Mesodermal cell (in vitro differentiated cells): Measurements from ENCODE around the gene ATL1. TPM values are rescaled to one million over a fixed set of nuclear protein-coding genes. Genes with fewer than 3 reads are reported as not detected.
A peak's percentile ranks its signal among the peaks of the same experiment; 100 is the strongest.

Experiments used
- H3K27ac ChIP-seq: 2 replicates; pipeline ENCODE4 v1.7.0; 2013; ENCODE audit warnings: mild to moderate bottlenecking, low read depth, low read length, moderate library complexity; ENCODE audit not compliant: severe bottlenecking
- H3K36me3 ChIP-seq: 2 replicates; pipeline ENCODE4 v1.7.1; 2013; ENCODE audit warnings: mild to moderate bottlenecking, low read length, moderate library complexity; ENCODE audit not compliant: control insufficient read depth, insufficient read depth
- H3K4me1 ChIP-seq: one replicate; pipeline ENCODE4 v1.7.1; 2013; ENCODE audit warnings: mild to moderate bottlenecking, low read length; ENCODE audit not compliant: insufficient read depth, control insufficient read depth, poor library complexity, severe bottlenecking
- H3K4me3 ChIP-seq: 2 replicates; pipeline ENCODE4 v1.7.0; 2013; ENCODE audit warnings: low read length, control low read depth, mild to moderate bottlenecking; ENCODE audit not compliant: insufficient read depth, poor library complexity, severe bottlenecking; ENCODE audit errors: extremely low read depth
- H3K9me3 ChIP-seq: 2 replicates; pipeline ENCODE4 v1.7.1; 2013; ENCODE audit warnings: mild to moderate bottlenecking, low read length, moderate library complexity; ENCODE audit not compliant: control insufficient read depth
- WGBS, 2 experiments: methylation state at CpG; one replicate each; pipeline ENCODE4 v1.1.5; 2013; ENCODE audit warnings: missing lambda C conversion rate in 2 of 2; ENCODE audit not compliant: insufficient coverage in 2 of 2; 5-methylcytosine and 5-hydroxymethylcytosine counted together
- polyA plus RNA-seq, 2 experiments: library from polyadenylated mRNA; stranded (reverse); fragments of 50-300 nt; gene quantifications; one replicate each; pipeline ENCODE4 v1.2.3, GENCODE V29; 2013

The ATL1 gene
- 2.1 TPM for polyA plus RNA-seq (2013, experiment 1 of 2)
- 1.7 TPM for polyA plus RNA-seq (2013, experiment 2 of 2)

DNA sequence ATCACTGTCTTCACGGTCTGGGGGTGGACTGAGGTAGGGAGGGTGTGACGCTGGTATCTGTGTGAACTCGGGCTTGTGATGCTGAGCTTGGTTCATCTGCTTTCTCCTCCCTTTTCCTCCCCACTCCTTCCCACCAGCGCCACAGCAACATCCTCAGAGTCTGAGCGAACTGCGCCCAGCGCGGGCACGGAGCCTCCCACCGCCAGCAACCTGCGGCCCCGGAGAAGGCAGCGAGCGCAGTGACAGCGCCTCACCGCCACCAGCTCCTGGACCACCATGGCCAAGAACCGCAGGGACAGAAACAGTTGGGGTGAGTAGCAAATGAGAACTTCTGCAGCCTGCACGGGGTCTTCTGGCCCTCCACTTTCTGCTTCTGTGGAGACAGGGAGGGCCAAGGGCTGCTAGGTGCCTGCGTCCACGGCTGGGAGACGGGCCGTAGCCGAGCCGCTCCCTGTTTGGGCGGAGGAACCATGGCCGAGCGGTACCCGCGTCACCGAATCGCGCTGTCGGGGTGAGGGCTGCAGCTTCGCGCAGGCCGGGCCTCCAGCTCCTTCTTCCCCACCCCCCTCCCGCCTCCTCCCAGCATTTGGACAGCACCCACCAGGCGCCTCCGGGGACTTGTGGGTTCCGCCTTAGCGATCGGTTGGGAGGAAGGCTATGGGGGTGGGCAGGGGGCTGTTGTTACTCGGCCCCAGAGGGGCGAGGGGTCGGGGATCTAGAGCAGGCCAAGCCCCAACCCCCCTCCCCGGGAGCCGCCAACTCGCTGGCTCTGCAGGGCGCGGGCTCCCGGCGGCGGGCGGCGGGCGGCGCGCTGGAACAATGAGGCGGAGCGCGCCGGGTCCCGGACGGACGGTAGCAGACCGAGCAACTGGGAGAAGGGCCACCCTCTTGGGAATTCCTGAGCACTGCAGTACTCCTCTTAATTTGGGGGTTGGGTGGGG lies at the start of gene ATL1:
ATL1 (plus strand) TSS at position 156 of the 941 bp plus-strand sequence; CDS start at position 277, 121 bp downstream.
- WGBS, 2 experiments: 0% methylated on average over 35 to 44 of the region's 66 CpGs
- no peaks in the 10 kb centered on the region for H3K4me1 ChIP-seq
- H3K36me3 ChIP-seq: no peaks in the 10 kb centered on the region
- peak within 1 kb of the TSS; percentile 56 for H3K4me3 ChIP-seq
- H3K27ac ChIP-seq: peak within 1 kb of the TSS; percentile 24
- no peaks in the 10 kb centered on the region for H3K9me3 ChIP-seq

- Histone ChIP-seq H3K4me1 (no peaks in the 10 kb centered on the region), H3K9me3 (no peaks in the 10 kb centered on the region), H3K36me3 (peaks cover 5% of the 10 kb centered on the region), H3K27ac (no peak overlapping the region), H3K4me3 (no peak overlapping the region)
- 90 to 100% methylated on average over 2 to 5 of the region's 7 CpGs for WGBS, 2 experiments
These were observed 49.8 kb upstream of the ATL1 start for GRCh38 chr14:50510157-50510556.

DNA sequence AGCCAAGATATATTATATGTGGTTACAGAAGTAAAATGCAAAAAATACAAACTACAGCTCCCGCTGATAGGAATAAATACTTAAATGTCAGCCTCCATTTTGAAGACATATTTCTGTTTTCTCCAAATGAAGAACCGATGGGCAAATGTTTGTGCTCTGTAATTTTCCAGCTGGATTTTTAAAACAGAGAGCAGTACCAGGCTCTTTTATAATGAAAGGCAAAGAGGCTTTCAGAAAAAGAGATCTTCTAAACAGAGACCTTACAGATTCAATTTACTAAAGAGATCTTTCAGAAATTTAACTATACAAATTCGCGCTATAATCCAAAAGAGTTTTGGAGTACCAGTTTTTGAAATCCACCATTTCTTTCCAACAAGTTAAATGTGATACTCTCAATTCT lies 47.5 kb upstream of the ATL1 start:
- Histone ChIP-seq H3K27ac (no peak overlapping the region), H3K4me1 (no peaks in the 10 kb centered on the region), H3K4me3 (no peak overlapping the region), H3K9me3 (no peaks in the 10 kb centered on the region), H3K36me3 (peaks cover 18% of the 10 kb centered on the region)
- 100% methylated on average over 3 to 4 of the region's 4 CpGs for WGBS, 2 experiments

- no peaks in the 10 kb centered on the region for H3K9me3 ChIP-seq
- WGBS, 2 experiments: 100% methylated on average over 1 of the region's 2 CpGs; no CpG with 5 or more reads in 1 of the 2 experiments
- H3K36me3 ChIP-seq: peaks cover 26% of the 10 kb centered on the region
- no peaks in the 10 kb centered on the region for H3K4me1 ChIP-seq
- H3K27ac ChIP-seq: no peak overlapping the region
- no peak overlapping the region for H3K4me3 ChIP-seq
These were observed 43.9 kb upstream of the ATL1 start for GRCh38 chr14:50516091-50516490.

- Histone ChIP-seq H3K4me3 (no peak overlapping the region), H3K36me3 (peaks cover 36% of the 10 kb centered on the region), H3K4me1 (peaks cover 6% of the 10 kb centered on the region), H3K27ac (no peak overlapping the region), H3K9me3 (no peaks in the 10 kb centered on the region)
- WGBS, 2 experiments: 87 to 90% methylated on average over 1 to 2 of the region's 5 CpGs
These were observed 38.8 kb upstream of the ATL1 start for GRCh38 chr14:50520947-50521815.

GRCh38 chr14:50521912-50522341 lies 38.0 kb upstream of the ATL1 start:
- Histone ChIP-seq H3K9me3 (no peaks in the 10 kb centered on the region), H3K4me1 (peaks cover 6% of the 10 kb centered on the region), H3K36me3 (peaks cover 34% of the 10 kb centered on the region), H3K4me3 (no peak overlapping the region), H3K27ac (no peak overlapping the region)
- 100% methylated on average over 1 of the region's 1 CpG; no CpG with 5 or more reads in 1 of the 2 experiments for WGBS, 2 experiments

DNA sequence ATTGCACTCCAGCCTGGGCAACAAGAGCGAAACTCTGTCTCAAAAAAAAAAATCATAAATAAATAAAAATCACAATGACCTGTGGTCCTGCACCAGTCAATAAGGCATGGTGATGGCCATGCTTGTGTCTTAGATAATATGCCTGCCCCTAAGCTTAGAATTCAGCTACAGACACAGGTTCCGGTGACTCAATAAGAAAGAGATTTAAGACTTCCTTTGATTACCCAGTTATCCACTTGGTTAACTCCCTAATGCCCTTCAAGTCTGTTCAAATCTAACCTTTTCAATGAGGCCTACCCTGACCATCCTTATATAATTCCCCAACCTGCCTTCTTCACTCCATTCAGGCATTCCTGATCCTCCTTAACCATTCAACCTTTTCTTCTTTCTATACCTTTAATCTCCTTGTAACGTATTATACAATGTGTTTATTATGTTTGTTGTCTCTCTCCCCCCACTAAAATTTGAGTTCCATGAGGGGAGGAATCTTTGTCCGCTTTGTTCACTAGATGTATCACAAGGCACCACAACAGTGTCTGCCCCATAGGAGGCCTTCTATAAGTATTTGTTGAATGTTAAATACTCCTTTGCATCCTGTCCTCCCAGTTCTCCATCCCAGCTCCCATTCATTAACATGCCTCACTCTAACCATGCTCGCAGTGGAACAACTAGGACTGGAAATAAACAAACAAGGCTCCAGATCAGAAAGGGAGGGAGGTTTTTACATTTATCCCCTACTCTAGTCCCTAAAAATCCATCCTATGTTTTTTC lies 36.5 kb upstream of the ATL1 start:
- Histone ChIP-seq H3K9me3 (no peaks in the 10 kb centered on the region), H3K27ac (no peak overlapping the region), H3K4me1 (peaks cover 13% of the 10 kb centered on the region), H3K4me3 (no peak overlapping the region), H3K36me3 (peaks cover 36% of the 10 kb centered on the region)
- WGBS, 2 experiments: 75 to 94% methylated on average over 1 to 2 of the region's 5 CpGs

DNA sequence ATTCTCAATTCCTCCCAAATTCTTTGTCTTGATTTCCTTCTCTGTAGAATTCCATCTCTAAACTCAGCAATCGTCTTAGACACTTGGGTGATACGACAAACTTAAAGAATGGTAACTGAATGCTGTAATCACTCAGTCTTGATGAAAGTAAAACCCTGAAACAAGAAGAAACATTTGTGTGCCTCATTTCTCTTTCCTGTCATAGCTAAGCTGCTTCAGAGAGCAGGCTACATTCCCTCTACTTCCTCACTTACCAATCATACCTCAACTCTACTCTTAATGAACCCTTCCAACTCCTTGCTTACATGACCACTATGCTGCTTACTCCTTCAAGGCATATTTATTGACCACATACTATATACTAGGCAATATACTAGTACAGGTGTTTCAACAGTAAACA lies 35.9 kb upstream of the ATL1 start:
- Histone ChIP-seq H3K27ac (no peak overlapping the region), H3K9me3 (no peaks in the 10 kb centered on the region)
- 100% methylated on average over 2 of the region's 2 CpGs; no CpG with 5 or more reads in 1 of the 2 experiments for WGBS, 2 experiments

GRCh38 chr14:50524731-50525515 lies 35.0 kb upstream of the ATL1 start:
- peaks cover 22% of the 10 kb centered on the region for H3K4me1 ChIP-seq
- peaks cover 38% of the 10 kb centered on the region for H3K36me3 ChIP-seq
- no peaks in the 10 kb centered on the region for H3K9me3 ChIP-seq
- 95 to 97% methylated on average over 5 of the region's 6 CpGs for WGBS, 2 experiments
- H3K4me3 ChIP-seq: no peak overlapping the region
- no peak overlapping the region for H3K27ac ChIP-seq

More for the DNA sequence above, 35.9 kb upstream of the ATL1 start:
- peaks cover 14% of the 10 kb centered on the region for H3K4me1 ChIP-seq
- H3K36me3 ChIP-seq: peaks cover 39% of the 10 kb centered on the region
- no peak overlapping the region for H3K4me3 ChIP-seq
